AG09309 (cell line): Measurements from ENCODE around the gene KRTAP5-10.
"Not testable (repeated sequence)": the region's sequence is repeated elsewhere in the genome, so short reads cannot be mapped to it uniquely, and the experiment has no call there.

Experiments
- DNase-seq: peaks from one replicate; pipeline ENCODE4 v3.0.0-alpha.2; 2010; ENCODE audit warnings: low read depth
- H3K4me3 ChIP-seq: 2 replicates; pipeline ENCODE4 v1.5.1; 2011; ENCODE audit warnings: mild to moderate bottlenecking, low read depth, low read length, moderate library complexity; ENCODE audit not compliant: control insufficient read depth
- CTCF ChIP-seq: IDR thresholded peaks from 2 replicates; pipeline ENCODE4 v1.5.1; 2011; ENCODE audit warnings: mild to moderate bottlenecking, low read depth, low read length, inconsistent platforms; ENCODE audit not compliant: insufficient read depth, control insufficient read depth; ENCODE audit errors: missing control alignments

KRTAP5-10 gene

GRCh38 chr11:71527576-71528210 lies 37.7 kb upstream of the KRTAP5-10 start:
- no peak for TF ChIP-seq CTCF
- H3K4me3 ChIP-seq: no peak overlapping the region
- DNase-seq: no peak

GRCh38 chr11:71530602-71531001 lies 34.8 kb upstream of the KRTAP5-10 start:
- H3K4me3 ChIP-seq: no peak overlapping the region
- DNase-seq: no peak
- TF ChIP-seq CTCF: no peak

- TF ChIP-seq CTCF: no peak
- H3K4me3 ChIP-seq: no peak overlapping the region
- DNase-seq: no peak
These were observed 33.2 kb upstream of the KRTAP5-10 start for GRCh38 chr11:71532036-71532610.

GRCh38 chr11:71534711-71535608 lies 30.4 kb upstream of the KRTAP5-10 start:
- not testable (repeated sequence) for DNase-seq, H3K4me3 ChIP-seq

- DNase-seq: no peak
- H3K4me3 ChIP-seq: no peak overlapping the region
- TF ChIP-seq CTCF: no peak
These were observed 29.5 kb upstream of the KRTAP5-10 start for GRCh38 chr11:71535825-71536224.

GRCh38 chr11:71537537-71537936 lies 27.8 kb upstream of the KRTAP5-10 start:
- TF ChIP-seq CTCF: no peak
- DNase-seq: no peak
- no peak overlapping the region for H3K4me3 ChIP-seq

- H3K4me3 ChIP-seq, DNase-seq: not testable (repeated sequence)
These were observed 27.2 kb upstream of the KRTAP5-10 start, which contains the start of gene KRTAP5-8 for GRCh38 chr11:71537977-71538665. Gene KRTAP5-8 (plus strand): TSS chr11:71538025. CDS start chr11:71538056, 31 bp downstream.
